CD4-positive, alpha-beta T cell treated with Interleukin-21 for 1 hour (primary cell): ENCODE measurements around the gene ITSN2.

Experiments used
- DNase-seq: peaks from one replicate; pipeline ENCODE4 v3.0.0-alpha.2; 2020

Gene ITSN2

DNA sequence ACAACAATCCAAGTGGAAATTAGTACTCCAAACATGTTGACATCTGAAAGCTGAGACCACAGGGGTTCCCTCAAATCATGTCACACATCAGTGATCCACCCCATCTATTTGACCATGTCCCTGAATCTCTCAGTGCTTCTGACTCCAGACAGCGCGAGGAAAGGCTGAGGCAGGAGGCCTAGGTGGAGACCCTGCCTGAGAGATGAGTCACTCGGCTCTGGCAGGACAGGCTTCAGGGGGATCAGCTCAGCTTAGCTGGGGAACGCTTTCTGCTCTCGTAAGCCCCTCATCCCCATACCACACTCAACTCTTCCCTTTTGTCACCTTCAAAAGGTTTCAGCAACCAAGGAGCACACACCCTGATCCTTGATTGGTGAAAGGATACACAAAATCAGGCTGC is 191.3 kb downstream of the ITSN2 start:
- no peak for DNase-seq

DNA sequence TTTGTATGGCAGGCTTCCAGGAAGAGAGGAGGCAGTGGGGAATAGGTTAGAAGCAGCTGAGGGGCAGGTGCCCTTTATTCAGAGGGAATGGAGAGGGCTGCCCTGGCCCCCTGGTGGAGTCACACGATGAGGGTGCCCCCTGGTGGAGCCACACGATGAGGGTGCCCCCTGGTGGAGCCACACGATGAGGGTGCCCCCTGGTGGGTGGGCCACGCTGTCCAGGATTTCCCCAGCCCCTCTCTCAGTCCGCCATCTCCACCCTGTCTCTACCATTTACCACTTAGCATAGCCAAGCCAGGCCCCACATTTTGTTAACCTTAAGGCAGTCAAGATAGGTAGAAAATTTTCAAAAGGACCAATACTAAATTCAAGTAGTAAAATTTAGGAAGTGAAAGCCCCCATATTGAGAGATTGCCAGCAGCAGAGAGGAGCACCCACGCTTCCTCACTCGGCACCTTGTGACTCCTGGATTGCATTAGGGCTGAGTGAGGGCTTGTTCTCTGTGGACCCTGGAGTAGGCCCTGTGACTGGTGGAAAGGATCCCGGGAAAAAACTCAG is 195.8 kb downstream of the ITSN2 start:
- peak; percentile 17 for DNase-seq

DNA sequence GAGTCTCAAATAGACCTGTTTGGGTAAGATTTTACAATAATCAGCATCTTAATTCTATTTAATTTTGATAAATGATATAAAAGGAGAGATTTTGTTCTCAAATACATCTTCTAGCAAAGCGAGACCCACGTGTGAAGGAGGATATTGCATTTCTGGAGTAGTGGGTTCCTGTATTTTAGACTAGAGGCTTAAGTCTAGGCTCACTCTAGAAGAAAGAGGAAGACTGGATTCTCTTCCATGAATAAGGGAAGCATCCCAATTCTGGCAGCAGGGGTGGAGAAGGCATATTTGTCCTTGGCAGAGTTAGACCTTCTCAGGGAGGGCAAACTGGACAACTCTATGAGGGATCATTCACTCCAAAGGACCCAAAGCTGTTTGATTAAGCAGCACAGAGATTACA is 196.7 kb downstream of the ITSN2 start:
- no peak for DNase-seq

DNA sequence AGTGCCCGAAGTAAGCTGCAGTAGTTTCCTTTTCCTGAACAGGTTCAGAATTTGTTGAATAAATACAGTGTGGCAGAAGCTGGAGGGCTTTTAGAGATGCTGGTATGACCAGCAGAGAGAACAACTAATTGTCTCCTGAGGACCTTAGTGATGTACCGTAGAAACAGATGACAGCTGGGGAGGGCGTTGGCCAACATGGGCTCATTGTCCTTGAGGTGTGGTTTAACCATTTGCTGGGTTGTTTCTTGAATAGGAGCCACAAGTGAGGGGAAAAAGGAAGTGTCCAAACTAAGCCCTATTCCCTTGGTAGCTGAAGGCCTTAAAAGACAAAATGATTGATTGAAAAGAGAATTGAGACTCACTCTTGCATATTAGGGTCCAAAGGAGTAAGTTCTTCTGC is 197.2 kb downstream of the ITSN2 start:
- no peak for DNase-seq

DNA sequence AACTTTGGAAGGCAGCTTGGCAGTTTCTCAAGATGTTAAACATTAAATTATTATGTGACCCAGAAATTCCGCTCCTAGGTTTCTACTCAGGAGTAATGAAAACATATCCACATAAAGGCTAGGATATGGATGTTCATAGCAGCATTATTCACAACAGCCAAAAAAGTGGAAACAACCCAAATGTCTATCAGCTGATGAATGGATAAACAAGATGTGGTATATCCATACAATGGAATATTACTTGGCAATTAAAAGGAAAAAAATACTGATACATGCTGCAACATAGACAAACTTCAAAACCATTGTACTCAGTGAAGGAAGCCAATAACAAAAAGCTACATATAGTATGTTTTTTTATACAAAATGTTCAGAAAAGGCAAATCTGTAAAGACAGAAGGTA is 197.8 kb downstream of the ITSN2 start:
- no peak for DNase-seq

DNA sequence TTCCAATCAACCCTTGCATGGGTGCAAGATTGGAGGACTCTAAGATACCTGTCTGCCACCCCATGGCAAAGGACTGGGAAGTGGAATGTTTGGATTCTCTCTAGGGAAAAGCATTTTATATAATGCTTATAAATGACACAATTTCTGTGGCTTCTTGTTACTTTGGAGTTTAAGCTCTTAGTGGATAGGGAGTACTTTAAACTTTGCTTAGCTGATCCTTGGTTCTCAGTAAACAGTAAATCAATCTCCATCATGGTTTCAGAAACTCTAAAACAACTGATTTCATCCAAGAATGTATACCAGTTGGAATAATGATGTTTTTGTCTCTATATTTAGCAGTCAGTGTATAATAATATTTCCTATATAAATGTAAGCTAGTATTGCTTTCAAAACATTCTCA is 199.6 kb downstream of the ITSN2 start:
- DNase-seq, result no peak

DNA sequence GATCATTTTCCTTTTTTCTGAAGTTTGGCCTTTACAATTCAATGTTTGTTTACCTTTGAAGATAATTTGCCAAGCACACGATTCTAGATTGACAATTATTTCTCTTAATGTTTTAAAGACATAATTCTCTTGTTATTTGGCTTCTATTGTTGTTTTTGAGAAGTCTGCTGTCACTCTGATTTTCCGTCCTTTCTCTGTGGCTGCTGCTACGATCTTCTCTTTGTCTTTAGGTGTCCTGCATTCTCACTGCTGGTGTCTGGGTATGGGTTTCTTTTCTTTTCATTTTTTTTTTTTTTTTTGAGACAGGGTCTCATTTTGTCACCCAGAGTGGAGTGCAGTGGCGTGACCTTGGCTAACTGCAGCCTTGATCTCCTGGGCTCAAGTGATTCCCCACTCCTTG is 200.6 kb downstream of the ITSN2 start:
- DNase-seq, result no peak

DNA sequence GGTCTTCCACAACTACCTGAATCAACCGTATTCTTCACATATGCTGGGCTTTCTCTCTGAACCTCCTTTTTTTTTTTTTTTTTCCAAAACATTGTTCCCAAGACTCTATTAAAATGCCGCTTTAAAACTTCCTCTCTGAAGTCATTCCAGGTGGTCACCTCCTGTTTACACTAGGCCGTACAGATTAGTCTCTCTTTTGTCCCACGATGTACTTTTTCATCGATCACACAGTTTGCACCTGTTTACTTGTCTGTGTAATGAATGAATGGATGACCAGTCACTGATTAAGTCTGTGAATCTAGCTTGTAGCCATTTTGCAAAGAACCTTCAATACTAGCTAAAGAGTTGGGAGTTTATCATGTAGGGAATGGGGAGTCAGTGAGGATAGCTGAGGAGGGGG is 202.2 kb downstream of the ITSN2 start:
- DNase-seq, result no peak

DNA sequence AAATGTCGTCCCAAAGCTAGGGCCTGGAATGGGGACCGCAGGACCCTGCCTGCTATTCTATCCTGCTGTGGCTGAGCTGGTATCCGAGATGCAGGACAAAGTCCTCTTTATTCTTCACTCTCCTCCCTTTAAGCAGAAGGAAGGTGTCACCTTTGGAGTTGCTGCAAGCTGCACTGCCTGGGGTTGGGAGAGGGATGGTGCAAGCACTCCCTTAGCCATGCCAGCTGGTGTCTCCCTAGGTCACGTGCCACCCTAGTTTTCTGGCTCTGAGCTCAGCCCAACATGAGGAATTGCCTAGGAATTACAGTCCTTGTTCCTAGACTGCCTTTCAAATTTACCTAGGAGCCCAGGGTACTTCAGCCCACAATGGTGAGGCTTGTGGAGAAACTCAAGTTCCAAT is 206.9 kb downstream of the ITSN2 start:
- DNase-seq, result no peak
